Measurements from ENCODE around the gene GAMT.
A peak's percentile ranks its signal among the peaks of the same experiment; 100 is the strongest.

The GAMT gene

GRCh38 chr19:1400281-1401137, 833 bp downstream of the GAMT start:
- H3K9me3 ChIP-seq (ENCODE audit: control insufficient read depth in 5 of 5, low read length in 5 of 5): no peaks in the 10 kb centered on the region
- H3K27ac ChIP-seq (ENCODE audit: low read depth, low read length): no peak overlapping the region
- H3K4me1 ChIP-seq (ENCODE audit: control insufficient read depth in 5 of 5, insufficient read depth in 5 of 5, low read length in 5 of 5): peaks cover 0 to 40% (median 36%) of the 10 kb centered on the region in 5 donors
- peaks cover 0 to 4% (median 0%) of the 10 kb centered on the region in 5 donors for H3K27me3 ChIP-seq (ENCODE audit: control insufficient read depth in 5 of 5, insufficient read depth in 4 of 5, low read length in 5 of 5)
- H3K36me3 ChIP-seq (ENCODE audit: control insufficient read depth in 5 of 5, insufficient read depth in 5 of 5, low read length in 5 of 5): no peaks in the 10 kb centered on the region
- peak overlapping the region in 4 of 5 donors; percentile 59 to 71 (median 62) for H3K4me3 ChIP-seq (ENCODE audit: low read depth in 1 of 5, low read length in 5 of 5)
- H3K9ac ChIP-seq (ENCODE audit: low read length in 5 of 5): peak overlapping the region in 4 of 5 donors; percentile 20 to 79 (median 65)

GRCh38 chr19:1399745-1400144, 1.6 kb downstream of the GAMT start:
- peaks cover 0 to 4% (median 0%) of the 10 kb centered on the region in 5 donors for H3K36me3 ChIP-seq (ENCODE audit: control insufficient read depth in 5 of 5, insufficient read depth in 5 of 5, low read length in 5 of 5)
- H3K9ac ChIP-seq (ENCODE audit: low read length in 5 of 5): no peak overlapping the region
- no peak overlapping the region for H3K4me3 ChIP-seq (ENCODE audit: low read depth in 1 of 5, low read length in 5 of 5)
- H3K9me3 ChIP-seq (ENCODE audit: control insufficient read depth in 5 of 5, low read length in 5 of 5): no peaks in the 10 kb centered on the region
- H3K27me3 ChIP-seq (ENCODE audit: control insufficient read depth in 5 of 5, insufficient read depth in 4 of 5, low read length in 5 of 5): peaks cover 0 to 4% (median 0%) of the 10 kb centered on the region in 5 donors
- H3K4me1 ChIP-seq (ENCODE audit: control insufficient read depth in 5 of 5, insufficient read depth in 5 of 5, low read length in 5 of 5): peaks cover 0 to 46% (median 37%) of the 10 kb centered on the region in 5 donors
- no peak overlapping the region for H3K27ac ChIP-seq (ENCODE audit: low read depth, low read length)

GRCh38 chr19:1399079-1399478, 2.3 kb downstream of the GAMT start:
- H3K27ac ChIP-seq (ENCODE audit: low read depth, low read length): no peak overlapping the region

GRCh38 chr19:1397838-1398237, 3.5 kb downstream of the GAMT start:
- H3K4me1 ChIP-seq (ENCODE audit: control insufficient read depth in 5 of 5, insufficient read depth in 5 of 5, low read length in 5 of 5): peaks cover 0 to 46% (median 37%) of the 10 kb centered on the region in 5 donors
- peaks cover 0 to 22% (median 14%) of the 10 kb centered on the region in 5 donors for H3K36me3 ChIP-seq (ENCODE audit: control insufficient read depth in 5 of 5, insufficient read depth in 5 of 5, low read length in 5 of 5)
- no peak overlapping the region for H3K4me3 ChIP-seq (ENCODE audit: low read depth in 1 of 5, low read length in 5 of 5)
- no peaks in the 10 kb centered on the region for H3K9me3 ChIP-seq (ENCODE audit: control insufficient read depth in 5 of 5, low read length in 5 of 5)
- H3K27ac ChIP-seq (ENCODE audit: low read depth, low read length): no peak overlapping the region
- peaks cover 0 to 4% (median 0%) of the 10 kb centered on the region in 5 donors for H3K27me3 ChIP-seq (ENCODE audit: control insufficient read depth in 5 of 5, insufficient read depth in 4 of 5, low read length in 5 of 5)
- H3K9ac ChIP-seq (ENCODE audit: low read length in 5 of 5): no peak overlapping the region

More at GRCh38 chr19:1399079-1399478, 2.3 kb downstream of the GAMT start:
- Histone ChIP-seq H3K36me3 (ENCODE audit: control insufficient read depth in 5 of 5, insufficient read depth in 5 of 5, low read length in 5 of 5) (peaks cover 0 to 10% (median 2%) of the 10 kb centered on the region in 5 donors), H3K4me1 (ENCODE audit: control insufficient read depth in 5 of 5, insufficient read depth in 5 of 5, low read length in 5 of 5) (peaks cover 0 to 46% (median 37%) of the 10 kb centered on the region in 5 donors), H3K9ac (ENCODE audit: low read length in 5 of 5) (no peak overlapping the region), H3K4me3 (ENCODE audit: low read depth in 1 of 5, low read length in 5 of 5) (no peak overlapping the region), H3K9me3 (ENCODE audit: control insufficient read depth in 5 of 5, low read length in 5 of 5) (no peaks in the 10 kb centered on the region), H3K27me3 (ENCODE audit: control insufficient read depth in 5 of 5, insufficient read depth in 4 of 5, low read length in 5 of 5) (peaks cover 0 to 4% (median 0%) of the 10 kb centered on the region in 5 donors)

- Histone ChIP-seq H3K27ac (ENCODE audit: low read depth, low read length) (no peak overlapping the region), H3K4me3 (ENCODE audit: low read depth in 1 of 5, low read length in 5 of 5) (no peak overlapping the region), H3K36me3 (ENCODE audit: control insufficient read depth in 5 of 5, insufficient read depth in 5 of 5, low read length in 5 of 5) (peaks cover 0 to 30% (median 21%) of the 10 kb centered on the region in 5 donors), H3K27me3 (ENCODE audit: control insufficient read depth in 5 of 5, insufficient read depth in 4 of 5, low read length in 5 of 5) (peaks cover 0 to 4% (median 0%) of the 10 kb centered on the region in 5 donors), H3K4me1 (ENCODE audit: control insufficient read depth in 5 of 5, insufficient read depth in 5 of 5, low read length in 5 of 5) (peaks cover 0 to 42% (median 32%) of the 10 kb centered on the region in 5 donors), H3K9ac (ENCODE audit: low read length in 5 of 5) (no peak overlapping the region), H3K9me3 (ENCODE audit: control insufficient read depth in 5 of 5, low read length in 5 of 5) (no peaks in the 10 kb centered on the region)
Measured at GRCh38 chr19:1396768-1397679, 4.3 kb downstream of the GAMT start.

- Histone ChIP-seq H3K36me3 (ENCODE audit: control insufficient read depth in 5 of 5, insufficient read depth in 5 of 5, low read length in 5 of 5) (peaks cover 0 to 37% (median 25%) of the 10 kb centered on the region in 5 donors), H3K27ac (ENCODE audit: low read depth, low read length) (no peak overlapping the region), H3K4me3 (ENCODE audit: low read depth in 1 of 5, low read length in 5 of 5) (peak overlapping the region in 1 of 5 donors; percentile 31), H3K4me1 (ENCODE audit: control insufficient read depth in 5 of 5, insufficient read depth in 5 of 5, low read length in 5 of 5) (peaks cover 0 to 38% (median 27%) of the 10 kb centered on the region in 5 donors), H3K9me3 (ENCODE audit: control insufficient read depth in 5 of 5, low read length in 5 of 5) (no peaks in the 10 kb centered on the region), H3K9ac (ENCODE audit: low read length in 5 of 5) (no peak overlapping the region), H3K27me3 (ENCODE audit: control insufficient read depth in 5 of 5, insufficient read depth in 4 of 5, low read length in 5 of 5) (peaks cover 0 to 4% (median 0%) of the 10 kb centered on the region in 5 donors)
Measured at GRCh38 chr19:1396019-1396767, 5.1 kb downstream of the GAMT start.

GRCh38 chr19:1395194-1396018, 5.9 kb downstream of the GAMT start:
- peaks cover 0 to 30% (median 19%) of the 10 kb centered on the region in 5 donors for H3K4me1 ChIP-seq (ENCODE audit: control insufficient read depth in 5 of 5, insufficient read depth in 5 of 5, low read length in 5 of 5)
- no peak overlapping the region for H3K9ac ChIP-seq (ENCODE audit: low read length in 5 of 5)
- no peaks in the 10 kb centered on the region for H3K9me3 ChIP-seq (ENCODE audit: control insufficient read depth in 5 of 5, low read length in 5 of 5)
- peaks cover 0 to 4% (median 0%) of the 10 kb centered on the region in 5 donors for H3K27me3 ChIP-seq (ENCODE audit: control insufficient read depth in 5 of 5, insufficient read depth in 4 of 5, low read length in 5 of 5)
- no peak overlapping the region for H3K4me3 ChIP-seq (ENCODE audit: low read depth in 1 of 5, low read length in 5 of 5)
- peaks cover 0 to 45% (median 33%) of the 10 kb centered on the region in 5 donors for H3K36me3 ChIP-seq (ENCODE audit: control insufficient read depth in 5 of 5, insufficient read depth in 5 of 5, low read length in 5 of 5)
- H3K27ac ChIP-seq (ENCODE audit: low read depth, low read length): no peak overlapping the region

GRCh38 chr19:1394252-1395193, 6.8 kb downstream of the GAMT start:
- no peak overlapping the region for H3K9ac ChIP-seq (ENCODE audit: low read length in 5 of 5)

More at GRCh38 chr19:1394252-1395193, 6.8 kb downstream of the GAMT start:
- no peaks in the 10 kb centered on the region for H3K9me3 ChIP-seq (ENCODE audit: control insufficient read depth in 5 of 5, low read length in 5 of 5)
- no peak overlapping the region for H3K27ac ChIP-seq (ENCODE audit: low read depth, low read length)
- H3K27me3 ChIP-seq (ENCODE audit: control insufficient read depth in 5 of 5, insufficient read depth in 4 of 5, low read length in 5 of 5): no peaks in the 10 kb centered on the region
- no peak overlapping the region for H3K4me3 ChIP-seq (ENCODE audit: low read depth in 1 of 5, low read length in 5 of 5)
- H3K4me1 ChIP-seq (ENCODE audit: control insufficient read depth in 5 of 5, insufficient read depth in 5 of 5, low read length in 5 of 5): peaks cover 0 to 22% (median 14%) of the 10 kb centered on the region in 5 donors
- peaks cover 0 to 51% (median 39%) of the 10 kb centered on the region in 5 donors for H3K36me3 ChIP-seq (ENCODE audit: control insufficient read depth in 5 of 5, insufficient read depth in 5 of 5, low read length in 5 of 5)

Data from subcutaneous abdominal adipose tissue (tissue), 5 donors.